Breast epithelium (tissue), 3 donors: ENCODE data around the gene SLCO4A1.

Experiments used
- CTCF ChIP-seq, 3 donors: fragments of 450-650 bp; IDR thresholded peaks; one replicate each; pipeline ENCODE4 v1.5.1; 2016 to 2017; ENCODE audit warnings: antibody characterized with exemption in 3 of 3, mild to moderate bottlenecking in 3 of 3, moderate library complexity in 3 of 3
- POLR2A ChIP-seq: fragments of 450-650 bp; IDR thresholded peaks from one replicate; pipeline ENCODE4 v1.6.1; 2016; ENCODE audit warnings: antibody characterized with exemption, mild to moderate bottlenecking, moderate library complexity
- POLR2AphosphoS5 ChIP-seq, 3 donors: sonication (generic); formaldehyde crosslinking; IDR thresholded peaks; one replicate each; pipeline ENCODE4 v1.6.1; 2017; ENCODE audit warnings: antibody characterized with exemption in 3 of 3

- no peak for TF ChIP-seq POLR2A
- TF ChIP-seq CTCF (IDR thresholded peaks at IDR 0.05): no peak
- no peak for TF ChIP-seq POLR2AphosphoS5 (IDR thresholded peaks at IDR 0.05)
Measured at GRCh38 chr20:62659488-62660239, 17.4 kb downstream of the SLCO4A1 start.
